HPDE6-E6E7 (cell line): ENCODE results near the gene GAPT.

Experiments
- DNase-seq: peaks from one replicate; pipeline ENCODE4 v3.0.0; 2011; ENCODE audit warnings: missing footprints; ENCODE audit errors: extremely low spot score

GAPT gene

GRCh38 chr5:58460732-58461286, 30.4 kb upstream of the GAPT start:
- peak; percentile 60 for DNase-seq

GRCh38 chr5:58462154-58462553, 29.1 kb upstream of the GAPT start:
- no peak for DNase-seq

GRCh38 chr5:58462623-58463230, 28.5 kb upstream of the GAPT start:
- no peak for DNase-seq

- DNase-seq: no peak
These were observed 24.3 kb upstream of the GAPT start for GRCh38 chr5:58466939-58467338.

GRCh38 chr5:58469896-58470295, 21.3 kb upstream of the GAPT start:
- no peak for DNase-seq

- no peak for DNase-seq
These were observed 15.8 kb upstream of the GAPT start for GRCh38 chr5:58475404-58475803.

- no peak for DNase-seq
These were observed 13.4 kb upstream of the GAPT start for GRCh38 chr5:58477760-58478376.

- DNase-seq: no peak
These were observed 10.1 kb upstream of the GAPT start for GRCh38 chr5:58481066-58481676.

- DNase-seq: no peak
These were observed 9.4 kb upstream of the GAPT start for GRCh38 chr5:58481828-58482227.

GRCh38 chr5:58482536-58482935, 8.7 kb upstream of the GAPT start:
- DNase-seq: no peak

GRCh38 chr5:58484505-58484904, 6.7 kb upstream of the GAPT start:
- no peak for DNase-seq

- DNase-seq: no peak
These were observed 4.9 kb upstream of the GAPT start for GRCh38 chr5:58486290-58486689.

GRCh38 chr5:58490402-58491050, 709 bp upstream of the GAPT start:
- no peak for DNase-seq

- DNase-seq: no peak
These were observed 1.9 kb downstream of the GAPT start for GRCh38 chr5:58493141-58493540.

GRCh38 chr5:58496488-58496887, 5.3 kb downstream of the GAPT start:
- DNase-seq: no peak

- DNase-seq: no peak
These were observed 6.2 kb downstream of the GAPT start for GRCh38 chr5:58497386-58497785.

- no peak for DNase-seq
These were observed 6.7 kb downstream of the GAPT start for GRCh38 chr5:58497921-58498320.

- DNase-seq: peak; percentile 17
These were observed 7.2 kb downstream of the GAPT start for GRCh38 chr5:58498340-58498942.

GRCh38 chr5:58499231-58499630, 8.0 kb downstream of the GAPT start:
- no peak for DNase-seq

GRCh38 chr5:58499941-58500340, 8.7 kb downstream of the GAPT start:
- no peak for DNase-seq

GRCh38 chr5:58501778-58502417, 10.7 kb downstream of the GAPT start:
- DNase-seq: no peak
